Coronary artery (tissue), 2 donors: Measurements from ENCODE around the gene LRRC4B.
"Not testable (repeated sequence)": the region's sequence is repeated elsewhere in the genome, so short reads cannot be mapped to it uniquely, and the experiment has no call there.

Source experiments
- DNase-seq: peaks from one replicate; pipeline ENCODE4 v3.0.0-alpha.2; 2017; ENCODE audit warnings: low spot score
- H3K27ac ChIP-seq, 2 donors: fragments of 200-600 bp; sonication (generic); one replicate each; pipeline ENCODE4 v1.5.1; 2016 to 2019
- H3K4me3 ChIP-seq: fragments of 200-600 bp; sonication (generic); 2 replicates; pipeline ENCODE4 v1.5.1; 2016; ENCODE audit warnings: mild to moderate bottlenecking, moderate library complexity
- TF ChIP-seq, protein P1 (sequence below): fragments of 200-600 bp; sonication (generic); IDR thresholded peaks from one replicate; pipeline ENCODE4 v1.5.1; 2019; ENCODE audit warnings: antibody characterized with exemption

The LRRC4B gene

DNA sequence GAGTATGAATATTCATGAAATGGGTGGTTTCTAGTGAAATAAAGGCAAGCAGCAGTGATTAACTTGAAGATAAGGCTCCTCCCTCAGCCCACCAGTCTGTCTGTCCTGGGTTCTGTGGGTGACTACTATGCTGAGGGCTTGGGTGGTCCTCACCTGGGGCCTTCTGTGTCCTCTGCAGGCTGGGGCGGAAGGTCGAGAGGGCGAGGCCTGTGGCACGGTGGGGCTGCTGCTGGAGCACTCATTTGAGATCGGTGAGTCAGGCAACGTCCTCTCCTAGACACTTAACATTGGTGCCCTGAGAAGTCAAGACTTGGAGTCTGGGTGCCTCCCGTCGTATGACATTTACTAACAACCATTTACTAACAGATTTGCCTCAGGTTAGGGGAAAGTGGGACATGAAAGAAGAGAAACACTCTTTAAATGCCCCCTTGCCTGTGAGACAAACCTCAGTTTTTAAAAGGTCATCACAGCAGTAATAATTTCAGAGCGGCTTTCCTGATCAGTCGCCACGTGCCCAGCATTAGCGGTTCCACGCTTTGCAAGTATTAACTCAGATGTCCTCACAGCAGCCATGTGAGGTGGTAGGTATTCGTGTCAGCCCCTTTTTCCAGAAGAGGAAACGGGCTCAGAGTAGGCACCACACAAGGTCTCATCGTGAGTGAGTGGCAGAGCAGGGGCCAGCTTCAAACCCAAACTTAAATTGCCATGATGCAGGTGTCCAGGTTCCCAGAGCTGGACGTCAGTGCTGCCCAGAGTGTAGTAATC is 90.3 kb downstream of the LRRC4B start:
- DNase-seq = no peak
- TF ChIP-seq, protein P1, sequence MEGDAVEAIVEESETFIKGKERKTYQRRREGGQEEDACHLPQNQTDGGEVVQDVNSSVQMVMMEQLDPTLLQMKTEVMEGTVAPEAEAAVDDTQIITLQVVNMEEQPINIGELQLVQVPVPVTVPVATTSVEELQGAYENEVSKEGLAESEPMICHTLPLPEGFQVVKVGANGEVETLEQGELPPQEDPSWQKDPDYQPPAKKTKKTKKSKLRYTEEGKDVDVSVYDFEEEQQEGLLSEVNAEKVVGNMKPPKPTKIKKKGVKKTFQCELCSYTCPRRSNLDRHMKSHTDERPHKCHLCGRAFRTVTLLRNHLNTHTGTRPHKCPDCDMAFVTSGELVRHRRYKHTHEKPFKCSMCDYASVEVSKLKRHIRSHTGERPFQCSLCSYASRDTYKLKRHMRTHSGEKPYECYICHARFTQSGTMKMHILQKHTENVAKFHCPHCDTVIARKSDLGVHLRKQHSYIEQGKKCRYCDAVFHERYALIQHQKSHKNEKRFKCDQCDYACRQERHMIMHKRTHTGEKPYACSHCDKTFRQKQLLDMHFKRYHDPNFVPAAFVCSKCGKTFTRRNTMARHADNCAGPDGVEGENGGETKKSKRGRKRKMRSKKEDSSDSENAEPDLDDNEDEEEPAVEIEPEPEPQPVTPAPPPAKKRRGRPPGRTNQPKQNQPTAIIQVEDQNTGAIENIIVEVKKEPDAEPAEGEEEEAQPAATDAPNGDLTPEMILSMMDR = no peak
- Histone ChIP-seq H3K27ac (no peak overlapping the region), H3K4me3 (peak overlapping the region; percentile 81)

DNA sequence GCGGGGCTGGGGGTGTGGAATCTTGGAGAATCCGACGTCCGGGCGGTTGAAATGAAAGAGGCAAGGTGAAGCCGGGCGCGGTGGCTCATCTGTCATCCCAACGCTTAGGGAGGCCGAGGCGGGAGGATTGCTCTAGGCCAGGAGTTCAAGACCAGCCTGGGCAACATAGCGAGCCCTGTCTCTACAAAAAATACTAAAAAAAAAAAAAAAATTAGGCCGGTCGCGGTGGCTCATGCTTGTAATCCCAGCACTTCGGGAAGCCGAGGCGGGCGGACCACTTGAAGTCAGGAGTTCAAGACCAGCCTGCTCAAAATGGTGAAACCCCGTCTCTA is 91.4 kb downstream of the LRRC4B start:
- DNase-seq = no peak
- peak overlapping the region; percentile 81 for H3K4me3 ChIP-seq
- H3K27ac ChIP-seq = peak overlapping the region; percentile 56 to 73
- TF ChIP-seq, protein P1 = no peak

DNA sequence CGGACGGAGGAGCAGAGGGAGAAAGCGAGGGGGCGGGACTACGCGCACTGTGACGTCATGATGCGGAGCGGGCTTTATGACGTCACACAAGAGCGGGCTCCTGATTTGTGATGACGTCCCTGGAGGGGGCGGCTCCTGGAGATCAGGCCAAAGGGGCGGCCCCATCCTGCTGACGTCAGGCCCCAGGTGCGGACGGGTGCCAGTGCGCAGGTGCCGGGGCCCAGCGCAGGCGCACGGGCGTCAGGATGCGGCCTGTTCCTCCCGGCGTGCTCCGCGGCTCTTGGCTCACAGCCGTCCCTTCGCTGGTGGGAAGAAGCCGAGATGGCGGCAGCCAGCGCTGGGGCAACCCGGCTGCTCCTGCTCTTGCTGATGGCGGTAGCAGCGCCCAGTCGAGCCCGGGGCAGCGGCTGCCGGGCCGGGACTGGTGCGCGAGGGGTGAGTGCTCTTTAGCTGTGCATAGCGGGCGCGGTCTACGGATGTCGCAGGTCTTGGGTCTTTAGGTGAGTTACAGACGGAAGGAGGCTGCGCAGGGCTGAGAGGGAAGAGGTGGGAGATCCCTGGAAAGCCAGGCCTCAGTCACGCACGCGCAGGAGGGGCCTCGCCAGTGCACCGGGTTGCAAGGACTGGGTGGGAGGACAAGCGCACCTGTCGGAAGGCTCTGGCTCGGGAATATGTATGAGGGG is 91.9 kb downstream of the LRRC4B start, which contains the start of the genes EMC10 and GARIN5A:
Gene EMC10, plus strand, starts transcription at position 284 of the 683 bp plus-strand sequence. Its CDS starts 38 bp downstream, at position 322.
Gene GARIN5A, minus strand, starts transcription at position 625 of the 683 bp plus-strand sequence. Its CDS starts 460 bp downstream, at position 165.
- Histone ChIP-seq H3K4me3 (peak within 1 kb of the TSS; percentile 81), H3K27ac (peak within 1 kb of the TSS; percentile 56 to 73)
- TF ChIP-seq, protein P1 = no peak
- DNase-seq = peak; percentile 92

DNA sequence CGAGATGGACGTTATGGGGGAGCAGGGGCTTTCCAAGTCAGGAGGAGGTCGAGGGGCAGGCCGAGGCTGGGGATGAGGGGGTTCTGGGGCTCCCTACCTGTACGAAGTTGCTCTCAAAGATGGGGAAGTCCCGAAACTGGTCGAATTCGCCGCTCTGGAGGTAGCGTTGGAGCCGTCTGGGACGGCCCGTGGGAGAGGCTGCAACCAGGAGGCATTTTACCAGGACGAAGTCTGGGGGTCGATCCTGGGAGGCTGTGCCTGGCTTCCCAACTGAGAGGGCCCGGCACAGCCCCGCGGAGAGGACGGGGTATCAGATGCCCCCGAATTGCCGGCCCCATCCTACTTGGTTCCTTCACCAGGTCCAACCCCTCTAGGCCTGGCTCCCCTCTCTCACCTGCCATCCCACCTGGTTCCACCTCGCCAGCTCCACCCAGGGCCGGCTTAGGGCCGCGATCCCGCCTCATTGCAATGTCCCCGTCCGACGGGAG is 92.5 kb downstream of the LRRC4B start:
- DNase-seq = no peak

GRCh38 chr19:50475101-50475568 is 93.1 kb downstream of the LRRC4B start:
- H3K4me3 ChIP-seq = no peak overlapping the region
- TF ChIP-seq, protein P1 = no peak
- no peak for DNase-seq
- H3K27ac ChIP-seq = no peak overlapping the region

More for the DNA sequence above, 92.5 kb downstream of the LRRC4B start:
- TF ChIP-seq, protein P1 = no peak
- Histone ChIP-seq H3K4me3 (peak overlapping the region; percentile 81), H3K27ac (peak overlapping the region in 1 of 2 donors; percentile 73)

GRCh38 chr19:50473336-50473735 is 94.9 kb downstream of the LRRC4B start:
- not testable (repeated sequence) for H3K27ac ChIP-seq, DNase-seq, H3K4me3 ChIP-seq

DNA sequence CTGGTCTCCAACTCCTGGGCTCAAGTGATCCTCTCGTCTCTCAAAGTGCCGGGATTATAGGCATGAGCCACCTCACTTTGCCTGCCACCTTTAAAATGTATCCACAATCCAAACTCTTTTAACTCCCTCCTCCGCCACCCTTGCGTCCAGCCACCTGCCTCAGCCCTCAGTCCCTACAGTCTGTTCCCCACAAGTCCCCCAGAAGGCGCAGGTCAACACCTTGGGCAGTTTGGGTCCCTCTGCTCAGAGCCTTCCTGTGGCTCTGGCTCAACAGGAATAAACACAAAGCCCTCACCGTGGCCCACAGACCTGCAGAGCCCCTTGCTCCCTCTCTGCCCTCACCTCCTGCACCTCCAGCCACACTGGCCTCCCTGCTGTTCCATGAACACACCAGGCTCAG is 99.4 kb downstream of the LRRC4B start:
- TF ChIP-seq, protein P1 = no peak
- DNase-seq = no peak
- no peak overlapping the region for H3K27ac ChIP-seq
- H3K4me3 ChIP-seq = no peak overlapping the region
